ENCODE results near the gene EPS8L3. TPM values are rescaled to one million over a fixed set of nuclear protein-coding genes. Genes with fewer than 3 reads are reported as not detected.
A peak's percentile ranks its signal among the peaks of the same experiment; 100 is the strongest.
"Not testable (repeated sequence)": the region's sequence is repeated elsewhere in the genome, so short reads cannot be mapped to it uniquely, and the experiment has no call there.

The EPS8L3 gene
- total RNA-seq, 2 experiments from 2014 or later: not detected

- CTCF ChIA-PET: interaction anchor here (1.1 to 4.7 kb wide), 9 partner anchors 11 to 182 kb away, joined by 3 to 67 read pairs (median 4); partner anchors contain the start of genes AHCYL1 and CSF1
- intact Hi-C loops (cut with micrococcal nuclease): loop anchor here (1.0 kb wide), 4 partner anchors 12 to 104 kb away; no protein-coding TSS in a partner anchor
- H3K27ac Mint-ChIP-seq: peak overlapping the region; percentile 99
Measured at GRCh38 chr1:109802136-109802900, 38.6 kb upstream of the EPS8L3 start.

GRCh38 chr1:109801791-109802135 is 38.0 kb upstream of the EPS8L3 start:
- peaks cover 70% of the 10 kb centered on the region for H3K4me1 Mint-ChIP-seq (ENCODE audit: low read depth)
- ChIA-PET CTCF (interaction anchor here (0.8 to 4.7 kb wide), 9 partner anchors 8 to 183 kb away, joined by 3 to 67 read pairs (median 4); partner anchors contain the start of gene AHCYL1), POLR2A (interaction anchor here (0.6 to 3.2 kb wide), 12 partner anchors 8 to 183 kb away, joined by 3 to 25 read pairs (median 6); partner anchors contain the start of gene AHCYL1)

More at GRCh38 chr1:109802136-109802900, 38.6 kb upstream of the EPS8L3 start:
- DNase-seq: peak; percentile 79
- no peaks in the 10 kb centered on the region for H3K9me3 Mint-ChIP-seq
- H3K4me3 Mint-ChIP-seq: peak overlapping the region; percentile 70
- H3K27me3 Mint-ChIP-seq: no peaks in the 10 kb centered on the region
- POLR2A ChIA-PET: interaction anchor here (0.7 to 3.2 kb wide), 11 partner anchors 9 to 183 kb away, joined by 3 to 25 read pairs (median 8); partner anchors contain the start of gene AHCYL1
- H3K4me1 Mint-ChIP-seq (ENCODE audit: low read depth): peaks cover 70% of the 10 kb centered on the region
- no peaks in the 10 kb centered on the region for H3K36me3 Mint-ChIP-seq

GRCh38 chr1:109800291-109800690 is 36.6 kb upstream of the EPS8L3 start:
- CTCF ChIA-PET: interaction anchor here (3.5 to 4.7 kb wide), 2 partner anchors 9 to 184 kb away, joined by 33 to 67 read pairs; partner anchors contain the start of gene AHCYL1
- no peaks in the 10 kb centered on the region for H3K36me3 Mint-ChIP-seq
- no peak overlapping the region for H3K4me3 Mint-ChIP-seq
- H3K27ac Mint-ChIP-seq: no peak overlapping the region
- H3K4me1 Mint-ChIP-seq (ENCODE audit: low read depth): peaks cover 76% of the 10 kb centered on the region
- no peaks in the 10 kb centered on the region for H3K27me3 Mint-ChIP-seq
- intact Hi-C loops (cut with micrococcal nuclease): no loop called here
- no peaks in the 10 kb centered on the region for H3K9me3 Mint-ChIP-seq
- DNase-seq: no peak
- POLR2A ChIA-PET: no interaction called here

More at GRCh38 chr1:109801791-109802135, 38.0 kb upstream of the EPS8L3 start:
- H3K4me3 Mint-ChIP-seq: peak overlapping the region; percentile 70
- no peaks in the 10 kb centered on the region for H3K27me3 Mint-ChIP-seq
- H3K9me3 Mint-ChIP-seq: no peaks in the 10 kb centered on the region
- no peaks in the 10 kb centered on the region for H3K36me3 Mint-ChIP-seq
- H3K27ac Mint-ChIP-seq: peak overlapping the region; percentile 99
- intact Hi-C loops (cut with micrococcal nuclease): loop anchor here (1.0 kb wide), 4 partner anchors 11 to 105 kb away; no protein-coding TSS in a partner anchor
- DNase-seq: no peak

GRCh38 chr1:109799445-109799844 is 35.7 kb upstream of the EPS8L3 start:
- H3K36me3 Mint-ChIP-seq: no peaks in the 10 kb centered on the region
- POLR2A ChIA-PET: no interaction called here
- no peaks in the 10 kb centered on the region for H3K9me3 Mint-ChIP-seq
- CTCF ChIA-PET: interaction anchor here (0.9 kb wide), 1 partner anchor 8 kb away, joined by 4 read pairs; no protein-coding TSS in a partner anchor
- no peak overlapping the region for H3K4me3 Mint-ChIP-seq
- peaks cover 73% of the 10 kb centered on the region for H3K4me1 Mint-ChIP-seq (ENCODE audit: low read depth)
- peak overlapping the region; percentile 1 for H3K27ac Mint-ChIP-seq
- DNase-seq: no peak
- intact Hi-C loops (cut with micrococcal nuclease): no loop called here
- no peaks in the 10 kb centered on the region for H3K27me3 Mint-ChIP-seq

GRCh38 chr1:109797303-109797595 is 33.5 kb upstream of the EPS8L3 start:
- intact Hi-C loops (cut with micrococcal nuclease): loop anchor here (1.0 kb wide), 1 partner anchor 109 kb away; no protein-coding TSS in a partner anchor
- H3K36me3 Mint-ChIP-seq, H3K4me3 Mint-ChIP-seq, H3K9me3 Mint-ChIP-seq, H3K27me3 Mint-ChIP-seq: not testable (repeated sequence)
- peak overlapping the region; percentile 79 for H3K27ac Mint-ChIP-seq
- peaks cover 72% of the 10 kb centered on the region for H3K4me1 Mint-ChIP-seq (ENCODE audit: low read depth)
- CTCF ChIA-PET: interaction anchor here (0.9 to 1.9 kb wide), 2 partner anchors 113 to 187 kb away, joined by 4 to 12 read pairs; partner anchors contain the start of gene AHCYL1
- POLR2A ChIA-PET: interaction anchor here (0.9 kb wide), 1 partner anchor 93 kb away, joined by 4 read pairs; no protein-coding TSS in a partner anchor
- DNase-seq: peak; percentile 3

GRCh38 chr1:109796484-109797302 is 33.0 kb upstream of the EPS8L3 start:
- Mint-ChIP-seq H3K27me3 (no peaks in the 10 kb centered on the region), H3K36me3 (no peaks in the 10 kb centered on the region), H3K4me3 (peak overlapping the region; percentile 9), H3K4me1 (ENCODE audit: low read depth) (peaks cover 71% of the 10 kb centered on the region), H3K27ac (peak overlapping the region; percentile 79), H3K9me3 (no peaks in the 10 kb centered on the region)
- DNase-seq: peak; percentile 25
- ChIA-PET POLR2A (interaction anchor here (0.8 to 0.9 kb wide), 3 partner anchors 94 to 189 kb away, joined by 3 to 4 read pairs (median 3); partner anchors contain the start of gene CSF1), CTCF (interaction anchor here (0.7 to 1.9 kb wide), 4 partner anchors 19 to 188 kb away, joined by 3 to 12 read pairs (median 4); partner anchors contain the start of gene AHCYL1)
- intact Hi-C loops (cut with micrococcal nuclease): loop anchor here (1.0 kb wide), 1 partner anchor 110 kb away; no protein-coding TSS in a partner anchor

- intact Hi-C loops (cut with micrococcal nuclease): no loop called here
- H3K4me1 Mint-ChIP-seq (ENCODE audit: low read depth): peaks cover 76% of the 10 kb centered on the region
- peak overlapping the region; percentile 42 for H3K27ac Mint-ChIP-seq
- DNase-seq: peak; percentile 7
- H3K27me3 Mint-ChIP-seq: no peaks in the 10 kb centered on the region
- ChIA-PET CTCF (interaction anchor here (0.7 to 5.4 kb wide), 3 partner anchors 112 to 190 kb away, joined by 3 to 60 read pairs (median 3); partner anchors contain the start of gene AHCYL1), POLR2A (interaction anchor here (0.6 kb wide), 1 partner anchor 551 kb away, joined by 3 read pairs; no protein-coding TSS in a partner anchor)
- no peaks in the 10 kb centered on the region for H3K9me3 Mint-ChIP-seq
- H3K36me3 Mint-ChIP-seq: no peaks in the 10 kb centered on the region
- no peak overlapping the region for H3K4me3 Mint-ChIP-seq
Measured at GRCh38 chr1:109794319-109795132, 30.8 kb upstream of the EPS8L3 start.

GRCh38 chr1:109793486-109794318 is 30.0 kb upstream of the EPS8L3 start:
- POLR2A ChIA-PET: interaction anchor here (0.6 to 1.3 kb wide), 2 partner anchors 9 to 552 kb away, joined by 3 to 8 read pairs; no protein-coding TSS in a partner anchor
- intact Hi-C loops (cut with micrococcal nuclease): no loop called here
- peak; percentile 56 for DNase-seq
- H3K4me3 Mint-ChIP-seq: no peak overlapping the region
- H3K36me3 Mint-ChIP-seq: no peaks in the 10 kb centered on the region
- CTCF ChIA-PET: interaction anchor here (0.7 to 5.4 kb wide), 7 partner anchors 8 to 191 kb away, joined by 3 to 60 read pairs (median 6); partner anchors contain the start of gene AHCYL1
- H3K4me1 Mint-ChIP-seq (ENCODE audit: low read depth): peaks cover 79% of the 10 kb centered on the region
- H3K27ac Mint-ChIP-seq: peak overlapping the region; percentile 44
- H3K9me3 Mint-ChIP-seq: no peaks in the 10 kb centered on the region
- no peaks in the 10 kb centered on the region for H3K27me3 Mint-ChIP-seq

GRCh38 chr1:109793089-109793485 is 29.4 kb upstream of the EPS8L3 start:
- peaks cover 79% of the 10 kb centered on the region for H3K4me1 Mint-ChIP-seq (ENCODE audit: low read depth)
- H3K36me3 Mint-ChIP-seq: no peaks in the 10 kb centered on the region
- H3K27ac Mint-ChIP-seq: peak overlapping the region; percentile 44
- no peaks in the 10 kb centered on the region for H3K27me3 Mint-ChIP-seq
- no peak overlapping the region for H3K4me3 Mint-ChIP-seq
- CTCF ChIA-PET: interaction anchor here (0.7 to 5.4 kb wide), 8 partner anchors 8 to 260 kb away, joined by 3 to 60 read pairs (median 6); partner anchors contain the start of gene AHCYL1
- POLR2A ChIA-PET: interaction anchor here (1.3 kb wide), 1 partner anchor 10 kb away, joined by 8 read pairs; no protein-coding TSS in a partner anchor
- H3K9me3 Mint-ChIP-seq: no peaks in the 10 kb centered on the region
- intact Hi-C loops (cut with micrococcal nuclease): no loop called here
- peak; percentile 5 for DNase-seq

Measured in activated CD4-positive, alpha-beta memory T cell treated with anti-CD3 and anti-CD28 coated beads for 36 hours (primary cell).